K562 (cell line): ENCODE data around the gene HYAL3. TPM values are rescaled to one million over a fixed set of nuclear protein-coding genes. Genes with fewer than 3 reads are reported as not detected.

Experiments used
- ATAC-seq: fragments of 200-7000 bp; cut with Tn5 transposase; 3 replicates; pipeline ENCODE4 v1.9.1; 2020; ENCODE audit warnings: moderate library complexity
- BruUV-seq: library from RNA; stranded (reverse); fragments of 400-500 nt; replicated peaks from 2 replicates; lab custom pipeline; 2021; lab: Mats Ljungman, UMichigan
- CTCF ChIA-PET: fragments of 300-600 bp; formaldehyde crosslinking; extraction: SDS; loops from one replicate; lab custom pipeline; 2021; ENCODE audit warnings: low intra/inter-chr PET ratio; lab: Yijun Ruan, JAX
- POLR2A ChIA-PET: fragments of 300-600, 350-650 bp; sonication (Branson Sonifier 250); formaldehyde crosslinking; extraction: SDS; loops from one replicate; lab custom pipeline; 2021; ENCODE audit warnings: antibody characterized with exemption, inconsistent platforms; lab: Yijun Ruan, JAX
- DNase-seq, 4 experiments: peaks; one replicate each; pipeline versions ENCODE4 v3.0.0 to v3.0.0-alpha.2; 2011 to 2018; ENCODE audit warnings: low spot score in 3 of 4, mixed read lengths in 3 of 4; ENCODE audit errors: extremely low read depth in 1 of 4
- FAIRE-seq: peaks from 2 replicates; lab custom pipeline; 2011; peaks lifted over from hg19 to GRCh38; lab: Jason Lieb, UNC
- H2AFZ ChIP-seq: 2 replicates; pipeline ENCODE4 v1.6.0; 2011; ENCODE audit warnings: low read depth, low read length, control low read depth, inconsistent platforms
- H3K27ac ChIP-seq: fragments of 200-600 bp; 3 replicates; pipeline ENCODE4 v1.8.0; 2011; ENCODE audit warnings: low read depth, mild to moderate bottlenecking, control low read depth, inconsistent platforms, low read length, moderate library complexity, mixed read lengths; ENCODE audit errors: extremely low read depth
- H3K27me3 ChIP-seq, 2 experiments: fragments of 300-600 bp in 1 of 2; 2 replicates in 1 of 2; 3 replicates in 1 of 2; pipeline versions ENCODE4 v1.6.0 to v1.8.0; 2011; ENCODE audit warnings: inconsistent platforms in 2 of 2, low read length in 2 of 2, mild to moderate bottlenecking in 1 of 2, mixed read lengths in 1 of 2, moderate library complexity in 1 of 2; ENCODE audit not compliant: control insufficient read depth in 2 of 2, insufficient read depth in 2 of 2
- H3K36me3 ChIP-seq: fragments of 300-600 bp; 3 replicates; pipeline ENCODE4 v1.8.0; 2011; ENCODE audit warnings: mild to moderate bottlenecking, low read length, inconsistent platforms; ENCODE audit not compliant: control insufficient read depth, insufficient read depth
- H3K4me1 ChIP-seq, 2 experiments: fragments of 200-600 bp in 1 of 2; replicated peaks in 1 of 2; 2 replicates in 1 of 2; 3 replicates in 1 of 2; pipeline versions ENCODE4 v1.5.1 to v1.8.0; 2011; ENCODE audit warnings: inconsistent platforms in 2 of 2, low read length in 2 of 2, mild to moderate bottlenecking in 1 of 2, mixed read lengths in 1 of 2, moderate library complexity in 1 of 2; ENCODE audit not compliant: control insufficient read depth in 2 of 2, insufficient read depth in 2 of 2
- H3K4me2 ChIP-seq: 2 replicates; pipeline ENCODE4 v1.6.1; 2011; ENCODE audit warnings: low read length, control low read depth, inconsistent platforms, mixed read lengths; ENCODE audit not compliant: insufficient read depth
- H3K4me3 ChIP-seq: fragments of 200-600 bp; sonication (generic), shearing (Covaris generic); 2 replicates; pipeline ENCODE4 v1.5.1; 2016; ENCODE audit warnings: control low read depth, inconsistent platforms
- H3K79me2 ChIP-seq: fragments of 200-600 bp; 3 replicates; pipeline ENCODE4 v1.8.0; 2011; ENCODE audit warnings: low read length, inconsistent platforms; ENCODE audit not compliant: control insufficient read depth, insufficient read depth
- H3K9ac ChIP-seq, 2 experiments: 2 replicates each; pipeline versions ENCODE4 v1.6.0 to v1.6.1; 2011; ENCODE audit warnings: low read depth in 2 of 2, low read length in 2 of 2, control low read depth in 1 of 2, inconsistent platforms in 1 of 2, mild to moderate bottlenecking in 1 of 2, mixed read lengths in 1 of 2; ENCODE audit not compliant: insufficient read depth in 1 of 2
- H3K9me1 ChIP-seq: one replicate; pipeline ENCODE4 v1.6.0; 2011; ENCODE audit warnings: inconsistent platforms, mild to moderate bottlenecking, low read length, moderate library complexity; ENCODE audit not compliant: control insufficient read depth, insufficient read depth
- H3K9me3 ChIP-seq: replicated peaks from 2 replicates; pipeline ENCODE4 v1.5.1; 2011; ENCODE audit warnings: low read depth, low read length, inconsistent platforms; ENCODE audit not compliant: control insufficient read depth, insufficient read depth
- H4K20me1 ChIP-seq: replicated peaks from 2 replicates; pipeline ENCODE4 v1.6.1; 2011; ENCODE audit warnings: low read length, inconsistent platforms, mixed read lengths; ENCODE audit not compliant: control insufficient read depth, insufficient read depth
- ETV1 ChIP-seq: fragments of 450-650 bp; conservative IDR thresholded peaks from 2 replicates; pipeline ENCODE4 v1.6.1; 2016; ENCODE audit warnings: missing genetic modification characterization, control low read depth, low read depth, missing compliant biosample characterization
- KAT7 ChIP-seq: sonication (generic); formaldehyde crosslinking; IDR thresholded peaks from 2 replicates; pipeline ENCODE4 v1.8.0; 2022; ENCODE audit warnings: missing genetic modification reagents, mild to moderate bottlenecking, borderline replicate concordance
- POLR2A ChIP-seq: fragments of 450-650 bp; conservative IDR thresholded peaks from 2 replicates; pipeline ENCODE4 v1.6.1; 2016
- POLR2G ChIP-seq: fragments of 200-400 bp; formaldehyde crosslinking; IDR thresholded peaks from 2 replicates; pipeline ENCODE4 v1.6.1; 2017; ENCODE audit warnings: low read depth, mild to moderate bottlenecking, antibody characterized with exemption, low read length, moderate library complexity
- RUNX1 ChIP-seq: sonication (generic); IDR thresholded peaks from 2 replicates; pipeline ENCODE4 v1.6.1; 2016; ENCODE audit warnings: antibody characterized with exemption, low read depth
- ZC3H8 ChIP-seq: fragments of 450-650 bp; IDR thresholded peaks from 2 replicates; pipeline ENCODE4 v1.6.1; 2017
- ZNF77 ChIP-seq: fragments of 250-450 bp; sonication (Bioruptor Pico); IDR thresholded peaks from 2 replicates; pipeline ENCODE4 v1.5.0; 2020
- ZNF830 ChIP-seq: fragments of 250-450 bp; sonication (Bioruptor Pico); IDR thresholded peaks from 2 replicates; pipeline ENCODE4 v1.5.0; 2021; ENCODE audit warnings: mild to moderate bottlenecking
- WGBS: fragments of 100-300 bp; shearing (Covaris generic); methylation state at CpG from one replicate; pipeline ENCODE4 v1.1.6; 2016; ENCODE audit warnings: low coverage, mixed read lengths; ENCODE audit not compliant: insufficient coverage; ENCODE audit errors: missing lambda C conversion rate; 5-methylcytosine and 5-hydroxymethylcytosine counted together
- in situ Hi-C: fragments of 300-500 bp; cut with MboI; formaldehyde crosslinking; loops from 4 replicates; pipeline ENCODE4 v1.15.0; 2018; ENCODE audit warnings: inconsistent platforms, mixed read lengths
- intact Hi-C: fragments of 100-400 bp; cut with micrococcal nuclease; formaldehyde crosslinking; loops from 2 replicates; pipeline ENCODE4 v1.14.2; 2022
- polyA plus RNA-seq, 8 experiments: library from polyadenylated mRNA; depleted of rRNA in 4 of 8; stranded (reverse) in 5 of 8; unstranded in 3 of 8; fragments of >200 nt; fragmentation: Nextera tagmentation in 2 of 8; fragmentation: Illumina TruSeq in 1 of 8; extraction: Ambion mirVana in 2 of 8; extraction: Trizol in 1 of 8; gene quantifications; 2 replicates each; pipeline versions ENCODE4 v1.2.1 to v1.2.3, GENCODE V29; 2011 to 2014; ENCODE audit warnings: inconsistent platforms in 1 of 8, missing spikeins in 1 of 8
- total RNA-seq, 7 experiments: library from RNA; depleted of rRNA in 6 of 7; stranded (reverse); fragments of >200 nt in 6 of 7; fragmentation: Illumina TruSeq in 2 of 7; extraction: Trizol in 2 of 7; gene quantifications; 2 replicates each; pipeline versions ENCODE4 v1.2.1 to v1.2.3, GENCODE V29; 2011 to 2021; ENCODE audit warnings: low replicate concordance in 1 of 7
- TF ChIP-seq, protein P1 (sequence below): sonication (generic); formaldehyde crosslinking; IDR thresholded peaks from 2 replicates; pipeline ENCODE4 v1.8.1; 2023; ENCODE audit warnings: mild to moderate bottlenecking, missing genetic modification reagents

Gene HYAL3
- total and polyA plus RNA-seq, 9 of the 15 experiments (the other 6 are each of a cell fraction or from before 2014, with no cell fraction given) = 0.38 to 9.1 (median 6.8) TPM

DNA sequence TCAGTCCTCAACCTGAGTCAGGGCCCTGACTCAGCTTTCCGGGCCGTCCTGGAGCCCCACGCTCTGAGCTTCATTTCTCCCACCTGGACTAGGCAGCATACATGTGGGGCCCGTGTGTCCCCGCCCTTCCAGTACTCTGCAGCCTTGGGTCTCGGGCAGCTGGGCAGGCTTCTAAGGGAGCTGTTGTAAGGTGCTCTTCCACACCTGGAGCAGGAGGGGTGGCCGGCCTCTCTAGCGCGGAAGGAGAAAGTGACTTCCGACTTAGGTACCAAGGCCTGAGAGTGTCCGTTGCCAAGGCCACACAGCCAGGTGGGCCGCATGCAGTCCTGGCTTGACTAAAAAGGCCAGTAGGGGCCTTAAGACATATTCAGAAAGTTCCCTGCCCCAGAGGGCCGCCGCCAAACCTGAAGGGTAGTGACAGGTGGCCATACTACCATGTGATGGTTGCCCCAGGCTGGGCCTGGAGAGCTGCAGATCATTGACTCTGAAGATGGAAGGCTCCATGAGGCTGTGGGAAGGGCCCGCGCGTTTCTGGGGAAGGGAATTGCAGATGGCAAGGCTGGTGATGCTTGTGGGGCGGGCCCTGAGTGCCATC lies 39.7 kb downstream of the HYAL3 start:
- peak overlapping the region; percentile 73 to 84; a peak in 3 of 4 replicates for H3K9ac ChIP-seq
- H3K9me3 ChIP-seq = peaks cover 4% of the 10 kb centered on the region; the same call in 1 of the 2 replicates
- peak; percentile 20 for ATAC-seq
- ChIA-PET CTCF (interaction anchor here (1.0 to 1.7 kb wide), 3 partner anchors 15 to 283 kb away, joined by 3 to 5 read pairs (median 5); no protein-coding TSS in a partner anchor), POLR2A (interaction anchor here (0.5 to 1.7 kb wide), 6 partner anchors 9 to 1882 kb away, joined by 3 to 8 read pairs (median 4); no protein-coding TSS in a partner anchor)
- intact Hi-C loops (no loop called here), in situ Hi-C loops (no loop called here)
- peak overlapping the region; percentile 84; the same call in 2 of the 3 replicates for H3K27ac ChIP-seq
- H3K4me1 ChIP-seq = peaks cover 6 to 33% of the 10 kb centered on the region in 2 experiments; a peak in 4 of 5 replicates
- no peak overlapping the region for H3K4me3 ChIP-seq
- H3K4me2 ChIP-seq = peak overlapping the region; percentile 69
- FAIRE-seq = no peak
- H4K20me1 ChIP-seq = no peaks in the 10 kb centered on the region
- H3K36me3 ChIP-seq = peaks cover 26% of the 10 kb centered on the region; the same call in 2 of the 3 replicates
- no TSS peak for BruUV-seq
- no peaks in the 10 kb centered on the region for H3K27me3 ChIP-seq
- peaks cover 3% of the 10 kb centered on the region; the same call in 1 of the 3 replicates for H3K79me2 ChIP-seq
- WGBS = 37% methylated on average over 11 of the region's 18 CpGs
- TF ChIP-seq KAT7 (CRISPR knock-in tag) = no peak
- 0 out of 2 replicates have a peak, but pooled peaks have one; percentile 3 for TF ChIP-seq POLR2A
- TF ChIP-seq ZNF830 (CRISPR knock-in tag) = 0 out of 2 replicates have a peak, but pooled peaks have one; percentile 35
- TF ChIP-seq RUNX1 = 0 out of 2 replicates have a peak, but pooled peaks have one; percentile 10
- H3K9me1 ChIP-seq = no peaks in the 10 kb centered on the region
- DNase-seq = no peak
- H2AFZ ChIP-seq = peak overlapping the region; percentile 84

DNA sequence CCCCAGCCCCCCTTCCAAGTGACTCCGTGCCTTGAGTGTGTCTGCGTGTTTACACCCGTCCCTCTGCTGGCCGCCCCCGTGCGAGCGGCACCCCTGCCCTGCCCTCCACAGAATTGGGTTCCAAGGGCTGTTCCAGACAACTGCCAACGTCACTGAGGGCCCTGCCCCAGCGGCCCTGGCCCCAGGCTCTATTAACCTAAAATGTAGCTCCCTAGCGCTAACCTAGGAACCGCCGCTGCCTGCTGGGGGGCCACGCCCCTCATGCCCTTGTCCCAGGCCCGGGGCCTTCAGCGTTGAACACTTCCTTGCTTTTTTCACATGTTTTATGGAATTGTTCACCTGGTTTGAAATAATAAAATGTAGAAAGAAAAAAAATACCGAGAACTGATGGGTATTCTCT lies 40.2 kb downstream of the HYAL3 start:
- Histone ChIP-seq H3K27ac (no peak overlapping the region), H3K79me2 (peaks cover 3% of the 10 kb centered on the region; the same call in 1 of the 3 replicates), H3K4me3 (no peak overlapping the region), H3K4me2 (no peak overlapping the region), H3K9me1 (no peaks in the 10 kb centered on the region), H3K27me3 (no peaks in the 10 kb centered on the region), H3K4me1 (peaks cover 3 to 28% of the 10 kb centered on the region in 2 experiments; a peak in 4 of 5 replicates), H3K9ac (no peak overlapping the region), H4K20me1 (no peaks in the 10 kb centered on the region), H2AFZ (no peak overlapping the region), H3K9me3 (peaks cover 4% of the 10 kb centered on the region; the same call in 1 of the 2 replicates), H3K36me3 (peaks cover 26% of the 10 kb centered on the region; the same call in 2 of the 3 replicates)
- no TSS peak for BruUV-seq
- no peak for ATAC-seq
- WGBS = 77% methylated on average over 4 of the region's 16 CpGs
- intact Hi-C loops = no loop called here
- TF ChIP-seq, protein P1, sequence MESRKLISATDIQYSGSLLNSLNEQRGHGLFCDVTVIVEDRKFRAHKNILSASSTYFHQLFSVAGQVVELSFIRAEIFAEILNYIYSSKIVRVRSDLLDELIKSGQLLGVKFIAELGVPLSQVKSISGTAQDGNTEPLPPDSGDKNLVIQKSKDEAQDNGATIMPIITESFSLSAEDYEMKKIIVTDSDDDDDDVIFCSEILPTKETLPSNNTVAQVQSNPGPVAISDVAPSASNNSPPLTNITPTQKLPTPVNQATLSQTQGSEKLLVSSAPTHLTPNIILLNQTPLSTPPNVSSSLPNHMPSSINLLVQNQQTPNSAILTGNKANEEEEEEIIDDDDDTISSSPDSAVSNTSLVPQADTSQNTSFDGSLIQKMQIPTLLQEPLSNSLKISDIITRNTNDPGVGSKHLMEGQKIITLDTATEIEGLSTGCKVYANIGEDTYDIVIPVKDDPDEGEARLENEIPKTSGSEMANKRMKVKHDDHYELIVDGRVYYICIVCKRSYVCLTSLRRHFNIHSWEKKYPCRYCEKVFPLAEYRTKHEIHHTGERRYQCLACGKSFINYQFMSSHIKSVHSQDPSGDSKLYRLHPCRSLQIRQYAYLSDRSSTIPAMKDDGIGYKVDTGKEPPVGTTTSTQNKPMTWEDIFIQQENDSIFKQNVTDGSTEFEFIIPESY (CRISPR knock-in tag) = 0 out of 2 replicates have a peak, but pooled peaks have one; percentile 51
- TF ChIP-seq ZNF77 (CRISPR knock-in tag) (no peak), POLR2G (peak; percentile 24; the same call in 1 of the 2 replicates), ZC3H8 (no peak), ETV1 (no peak)
- no peak for DNase-seq
- ChIA-PET POLR2A (interaction anchor here (0.9 to 1.7 kb wide), 2 partner anchors 9 to 13 kb away, joined by 4 to 8 read pairs; no protein-coding TSS in a partner anchor), CTCF (interaction anchor here (1.0 to 1.7 kb wide), 2 partner anchors 15 to 283 kb away, joined by 5 read pairs; no protein-coding TSS in a partner anchor)
- in situ Hi-C loops = no loop called here
- FAIRE-seq = no peak
